ENCODE data around the gene KCTD19.

KCTD19 gene

DNA sequence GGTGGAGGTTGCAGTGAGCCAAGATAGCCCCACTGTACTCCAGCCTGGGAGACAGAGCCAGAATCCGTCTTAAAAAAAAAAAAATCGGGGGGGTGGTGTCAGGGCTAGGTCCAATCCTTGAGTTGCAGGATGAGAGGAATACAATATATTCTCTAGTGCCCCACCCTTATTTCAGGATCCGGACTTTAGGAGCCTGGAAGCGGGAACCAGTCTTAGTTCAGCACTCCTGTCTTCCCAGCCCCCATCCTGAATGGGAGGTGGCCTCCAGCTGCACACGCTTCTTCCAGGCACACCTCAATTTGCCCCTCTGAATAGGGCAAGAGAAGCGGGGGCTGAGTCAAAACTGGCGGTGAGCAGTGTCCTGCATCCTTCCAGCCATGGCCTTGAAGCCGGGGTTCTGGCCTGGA, 80.9 kb downstream of the KCTD19 start:
- TF ChIP-seq, protein P1, sequence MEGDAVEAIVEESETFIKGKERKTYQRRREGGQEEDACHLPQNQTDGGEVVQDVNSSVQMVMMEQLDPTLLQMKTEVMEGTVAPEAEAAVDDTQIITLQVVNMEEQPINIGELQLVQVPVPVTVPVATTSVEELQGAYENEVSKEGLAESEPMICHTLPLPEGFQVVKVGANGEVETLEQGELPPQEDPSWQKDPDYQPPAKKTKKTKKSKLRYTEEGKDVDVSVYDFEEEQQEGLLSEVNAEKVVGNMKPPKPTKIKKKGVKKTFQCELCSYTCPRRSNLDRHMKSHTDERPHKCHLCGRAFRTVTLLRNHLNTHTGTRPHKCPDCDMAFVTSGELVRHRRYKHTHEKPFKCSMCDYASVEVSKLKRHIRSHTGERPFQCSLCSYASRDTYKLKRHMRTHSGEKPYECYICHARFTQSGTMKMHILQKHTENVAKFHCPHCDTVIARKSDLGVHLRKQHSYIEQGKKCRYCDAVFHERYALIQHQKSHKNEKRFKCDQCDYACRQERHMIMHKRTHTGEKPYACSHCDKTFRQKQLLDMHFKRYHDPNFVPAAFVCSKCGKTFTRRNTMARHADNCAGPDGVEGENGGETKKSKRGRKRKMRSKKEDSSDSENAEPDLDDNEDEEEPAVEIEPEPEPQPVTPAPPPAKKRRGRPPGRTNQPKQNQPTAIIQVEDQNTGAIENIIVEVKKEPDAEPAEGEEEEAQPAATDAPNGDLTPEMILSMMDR (IDR thresholded peaks at IDR 0.05), result no peak
- H3K36me3 ChIP-seq, result no peaks in the 10 kb centered on the region
- H3K4me3 ChIP-seq (ENCODE audit: low read depth in 1 of 2, low read length in 1 of 2), result peak overlapping the region; percentile 82 to 88
- H3K4me1 ChIP-seq (ENCODE audit: control insufficient read depth in 1 of 2, insufficient read depth in 1 of 2, low read depth in 1 of 2, low read length in 1 of 2), result peaks cover 53 to 63% of the 10 kb centered on the region in 2 experiments
- H3K9me3 ChIP-seq, result no peaks in the 10 kb centered on the region
- peaks cover 32% of the 10 kb centered on the region for H3K27me3 ChIP-seq
- peak overlapping the region; percentile 99 for H3K27ac ChIP-seq

DNA sequence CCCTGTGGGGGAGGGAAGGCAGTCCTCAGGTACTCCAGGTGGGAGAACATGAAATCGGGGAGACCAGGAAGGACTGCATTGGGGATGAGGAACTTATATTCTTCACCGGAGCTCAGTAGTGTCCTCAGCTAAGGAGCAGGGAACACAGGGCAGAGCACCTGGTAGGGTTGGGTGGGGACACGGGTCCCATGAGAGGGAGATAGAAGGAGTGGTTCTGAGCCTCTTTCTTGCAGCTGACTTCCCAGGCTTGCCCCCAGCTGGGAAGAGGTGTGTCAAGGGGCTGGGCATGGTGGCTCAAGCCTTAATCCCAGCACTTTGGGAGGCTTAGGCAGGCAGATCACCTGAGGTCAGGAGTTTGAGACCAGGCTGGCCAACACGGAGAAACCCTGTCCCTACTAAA, 81.4 kb downstream of the KCTD19 start:
- Histone ChIP-seq H3K9me3 (no peaks in the 10 kb centered on the region), H3K27me3 (peaks cover 27% of the 10 kb centered on the region), H3K36me3 (no peaks in the 10 kb centered on the region), H3K27ac (peak overlapping the region; percentile 99), H3K4me3 (ENCODE audit: low read depth in 1 of 2, low read length in 1 of 2) (peak overlapping the region; percentile 82 to 88), H3K4me1 (ENCODE audit: control insufficient read depth in 1 of 2, insufficient read depth in 1 of 2, low read depth in 1 of 2, low read length in 1 of 2) (peaks cover 53 to 63% of the 10 kb centered on the region in 2 experiments)
- TF ChIP-seq, protein P1 (IDR thresholded peaks at IDR 0.05), result no peak

DNA sequence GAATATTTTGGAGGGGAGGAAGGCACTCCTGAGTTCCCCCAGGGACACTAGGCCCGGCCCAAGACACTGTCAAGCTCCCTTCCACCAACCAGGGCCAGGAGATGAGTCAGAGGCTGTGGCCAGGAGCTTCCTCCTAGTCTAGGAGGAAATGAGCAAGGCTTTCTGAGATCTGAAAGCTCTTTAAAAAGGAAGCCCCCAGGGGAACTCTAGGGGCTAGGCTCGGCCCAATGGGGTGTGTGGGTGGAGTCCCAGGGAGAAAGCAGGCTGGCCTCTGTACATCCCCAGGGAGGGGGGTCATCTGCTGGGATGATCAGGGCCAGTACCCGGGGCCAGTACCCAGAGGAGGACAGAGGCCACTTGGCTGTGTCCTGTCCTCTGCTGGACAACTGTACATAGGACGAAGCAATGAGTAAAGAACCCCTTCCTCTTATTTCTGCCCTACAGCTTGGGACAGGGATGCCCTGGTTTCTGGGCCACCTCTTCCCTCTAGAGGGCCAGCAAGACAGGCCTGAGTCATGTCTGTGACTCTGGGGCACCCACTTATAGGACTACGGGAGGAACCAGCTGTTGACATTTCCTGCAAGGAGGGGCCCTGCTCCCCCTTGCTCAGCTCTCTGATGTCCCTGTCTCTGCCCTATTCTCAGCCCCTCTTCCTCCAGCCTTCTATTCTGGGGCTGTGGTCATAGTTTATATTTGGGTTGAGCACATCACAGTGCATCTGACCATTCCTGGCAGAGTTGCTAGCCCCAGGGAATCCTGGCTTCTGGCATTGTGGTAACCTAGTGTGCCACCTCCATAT, 82.0 kb downstream of the KCTD19 start:
- TF ChIP-seq, protein P1 (IDR thresholded peaks at IDR 0.05), result peak; percentile 13
- H3K27me3 ChIP-seq, result peaks cover 21% of the 10 kb centered on the region
- H3K27ac ChIP-seq, result peak overlapping the region; percentile 99
- peaks cover 3% of the 10 kb centered on the region for H3K36me3 ChIP-seq
- no peaks in the 10 kb centered on the region for H3K9me3 ChIP-seq
- peak overlapping the region; percentile 82 to 88 for H3K4me3 ChIP-seq (ENCODE audit: low read depth in 1 of 2, low read length in 1 of 2)
- peaks cover 53 to 63% of the 10 kb centered on the region in 2 experiments for H3K4me1 ChIP-seq (ENCODE audit: control insufficient read depth in 1 of 2, insufficient read depth in 1 of 2, low read depth in 1 of 2, low read length in 1 of 2)

DNA sequence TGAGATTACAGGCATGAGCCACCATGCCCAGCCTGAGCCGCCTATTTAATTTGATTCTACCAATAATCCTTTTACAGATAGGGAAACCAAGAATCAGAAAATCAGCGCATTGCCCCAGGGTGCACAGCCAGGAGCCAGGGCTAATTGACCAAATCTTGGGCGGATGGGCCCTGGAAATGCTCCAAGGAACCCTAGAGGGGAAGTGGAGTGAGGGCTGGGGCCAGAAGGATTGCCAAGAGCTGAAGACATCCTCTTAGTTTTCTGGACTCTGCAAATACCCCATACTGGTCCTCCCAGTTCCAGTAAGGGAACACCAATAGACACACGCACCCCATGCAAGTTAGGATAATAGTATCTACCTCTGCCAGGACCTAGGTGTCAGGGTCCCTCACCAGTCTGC, 83.1 kb downstream of the KCTD19 start:
- Histone ChIP-seq H3K27ac (peak overlapping the region; percentile 99), H3K36me3 (peaks cover 14% of the 10 kb centered on the region), H3K4me3 (ENCODE audit: low read depth in 1 of 2, low read length in 1 of 2) (peak overlapping the region in 1 of 2 experiments; percentile 88), H3K4me1 (ENCODE audit: control insufficient read depth in 1 of 2, insufficient read depth in 1 of 2, low read depth in 1 of 2, low read length in 1 of 2) (peaks cover 48 to 57% of the 10 kb centered on the region in 2 experiments), H3K9me3 (no peaks in the 10 kb centered on the region), H3K27me3 (peaks cover 10% of the 10 kb centered on the region)
- TF ChIP-seq, protein P1 (IDR thresholded peaks at IDR 0.05), result no peak

DNA sequence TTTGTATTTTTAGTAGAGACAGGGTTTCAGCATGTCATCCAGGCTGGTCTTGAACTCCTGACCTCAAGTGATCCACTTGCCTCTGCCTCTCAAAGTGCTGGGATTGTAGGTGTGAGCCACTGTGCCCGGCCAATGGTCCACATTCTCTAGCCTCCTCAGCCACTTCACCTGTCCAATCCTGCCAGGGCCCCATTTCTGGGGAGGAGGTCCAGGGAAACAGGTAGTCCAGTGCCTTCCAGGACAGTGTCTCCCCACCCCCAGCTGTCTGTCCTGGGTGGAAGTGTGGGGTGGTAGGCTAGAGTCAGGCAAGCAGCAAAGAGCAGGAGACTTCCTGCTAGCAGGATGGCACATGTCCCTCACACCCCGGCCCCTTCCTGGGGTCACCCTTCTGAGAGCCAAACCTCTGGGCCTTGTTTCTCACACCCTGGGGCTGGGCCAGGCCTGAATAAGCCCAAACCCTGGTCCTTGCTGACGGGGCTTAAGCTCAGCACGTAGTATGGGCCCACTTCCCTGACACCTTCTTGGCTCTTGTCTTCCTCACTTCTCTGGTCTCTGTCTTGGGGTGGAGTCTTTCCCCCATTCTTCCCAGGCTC, 84.3 kb downstream of the KCTD19 start:
- no peaks in the 10 kb centered on the region for H3K27me3 ChIP-seq
- TF ChIP-seq, protein P1 (IDR thresholded peaks at IDR 0.05), result no peak
- H3K4me3 ChIP-seq (ENCODE audit: low read depth in 1 of 2, low read length in 1 of 2), result no peak overlapping the region
- no peaks in the 10 kb centered on the region for H3K9me3 ChIP-seq
- H3K4me1 ChIP-seq (ENCODE audit: control insufficient read depth in 1 of 2, insufficient read depth in 1 of 2, low read depth in 1 of 2, low read length in 1 of 2), result peaks cover 38 to 45% of the 10 kb centered on the region in 2 experiments
- H3K27ac ChIP-seq, result peak overlapping the region; percentile 33
- H3K36me3 ChIP-seq, result peaks cover 26% of the 10 kb centered on the region

All from neutrophil (primary cell).